ENCODE results near the gene KLHDC7B. TPM values are rescaled to one million over a fixed set of nuclear protein-coding genes. Genes with fewer than 3 reads are reported as not detected.
A peak's percentile ranks its signal among the peaks of the same experiment; 100 is the strongest.

The KLHDC7B gene
- total and polyA plus RNA-seq, 2 of the 13 experiments (the other 11 are each of a cell fraction or from before 2014, with no cell fraction given): 0.11 TPM; not detected in 1

DNA sequence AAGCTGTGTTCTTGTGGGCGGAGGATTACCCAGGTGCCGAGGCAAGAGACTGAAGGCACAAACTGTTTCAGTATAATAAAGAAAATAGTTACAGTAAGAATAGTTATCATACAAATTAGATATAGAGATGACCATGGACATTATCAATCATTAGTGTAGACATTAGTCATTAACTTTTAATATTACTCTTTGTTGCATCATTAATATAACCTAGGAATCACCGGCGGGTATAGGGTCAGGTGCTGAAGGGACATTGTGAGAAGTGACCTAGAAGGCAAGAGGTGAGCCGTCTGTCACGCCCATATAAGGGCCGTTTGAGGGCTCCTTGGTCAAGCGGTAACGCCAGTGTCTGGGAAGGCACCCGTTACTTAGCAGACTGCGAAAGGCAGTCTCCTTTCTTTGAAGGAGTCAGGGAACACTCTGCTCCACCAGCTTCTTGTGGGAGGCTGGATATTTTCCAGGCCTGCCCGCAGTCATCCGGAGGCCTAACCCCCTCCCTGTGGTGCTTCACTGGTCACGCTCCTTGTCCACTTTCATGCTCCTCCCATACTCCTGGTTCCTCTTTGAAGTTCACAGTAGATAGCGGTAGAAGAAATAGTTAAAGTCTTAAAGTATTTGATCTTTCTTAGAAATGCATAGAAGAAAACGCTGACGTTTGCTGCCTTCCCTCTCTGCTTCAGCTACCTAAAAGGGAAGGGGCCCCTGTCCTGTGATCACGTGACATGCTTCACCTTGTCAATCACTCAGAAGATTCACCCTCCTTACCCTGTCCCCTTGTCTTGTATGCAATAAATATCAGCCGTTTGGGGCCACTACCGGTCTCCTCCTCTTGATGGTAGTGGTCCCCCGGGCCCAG, 11.6 kb upstream of the KLHDC7B start (continued):
- TF ChIP-seq, protein P1, sequence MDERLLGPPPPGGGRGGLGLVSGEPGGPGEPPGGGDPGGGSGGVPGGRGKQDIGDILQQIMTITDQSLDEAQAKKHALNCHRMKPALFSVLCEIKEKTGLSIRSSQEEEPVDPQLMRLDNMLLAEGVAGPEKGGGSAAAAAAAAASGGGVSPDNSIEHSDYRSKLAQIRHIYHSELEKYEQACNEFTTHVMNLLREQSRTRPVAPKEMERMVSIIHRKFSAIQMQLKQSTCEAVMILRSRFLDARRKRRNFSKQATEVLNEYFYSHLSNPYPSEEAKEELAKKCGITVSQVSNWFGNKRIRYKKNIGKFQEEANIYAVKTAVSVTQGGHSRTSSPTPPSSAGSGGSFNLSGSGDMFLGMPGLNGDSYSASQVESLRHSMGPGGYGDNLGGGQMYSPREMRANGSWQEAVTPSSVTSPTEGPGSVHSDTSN (CRISPR knock-in tag; IDR thresholded peaks at IDR 0.05): peak; percentile 53

DNA sequence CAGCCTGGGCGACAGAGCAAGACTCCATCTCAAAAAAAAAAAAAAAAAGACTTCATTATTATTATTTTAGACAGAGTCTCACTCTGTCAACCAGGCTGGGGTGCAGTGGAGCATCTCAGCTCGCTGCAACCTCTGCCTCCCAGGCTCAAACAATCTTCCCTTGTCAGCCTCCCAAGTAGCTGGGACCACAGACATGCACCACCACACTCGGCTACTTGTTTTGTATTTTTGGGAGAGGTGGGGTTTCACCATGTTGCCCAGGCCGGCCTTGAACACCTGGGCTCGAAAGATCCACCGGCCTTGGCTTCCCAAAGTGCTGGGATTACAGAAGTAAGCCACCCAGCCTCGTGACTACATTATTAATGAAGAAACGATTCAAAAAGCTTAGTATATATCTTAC, 10.6 kb upstream of the KLHDC7B start:
- ChIA-PET POLR2A (interaction anchor here (1.2 to 5.9 kb wide), 3 partner anchors 10 to 28 kb away, joined by 4 to 34 read pairs (median 13); partner anchors contain the start of genes KLHDC7B, SCO2 and SYCE3), CTCF (ENCODE audit: low intra/inter-chr PET ratio, low total read pairs) (no interaction called here)
- FAIRE-seq (no peak), DNase-seq (ENCODE audit: low spot score) (no peak), ATAC-seq (no peak)
- intact Hi-C loops (cut with micrococcal nuclease; ENCODE audit: unreplicated experiment) (no loop called here), in situ Hi-C loops (cut with HindIII; ENCODE audit: extremely low pct_ligation_motif_present, low pct_unique_long_range_greater_than_20kb) (no loop called here)
- Histone ChIP-seq H3K9me3 (ENCODE audit: low read length) (no peaks in the 10 kb centered on the region), H3K36me3 (replicated peaks in 1 of 2; ENCODE audit: control insufficient read depth in 1 of 2, insufficient read depth in 2 of 2, low read length in 2 of 2) (no peaks in the 10 kb centered on the region), H2AFZ (ENCODE audit: low read length) (no peak overlapping the region), H4K20me1 (ENCODE audit: insufficient read depth, low read length) (no peaks in the 10 kb centered on the region), H3K4me1 (ENCODE audit: insufficient read depth, low read length) (peaks cover 51% of the 10 kb centered on the region), H3K4me3 (replicated peaks in 1 of 3; ENCODE audit: insufficient read depth in 1 of 3, low read depth in 2 of 3, low read length in 3 of 3) (no peak overlapping the region), H3K9ac (ENCODE audit: insufficient read depth, low read depth, low read length) (no peak overlapping the region), H3K27ac (ENCODE audit: extremely low read length, insufficient read depth, low read length) (no peak overlapping the region), H3K4me2 (ENCODE audit: low read depth, low read length) (no peak overlapping the region), H3K79me2 (ENCODE audit: insufficient read depth, low read length) (no peaks in the 10 kb centered on the region), H3K27me3 (ENCODE audit: control insufficient read depth in 1 of 2, insufficient read depth in 2 of 2, low read length in 2 of 2) (peaks cover 0 to 6% of the 10 kb centered on the region in 2 experiments; a peak in 1 of 5 replicates)
- BruUV-seq (replicated peaks): no TSS peak
- 66% methylated on average over 8 of the region's 8 CpGs for WGBS (ENCODE audit: low lambda C conversion rate)
- TF ChIP-seq ZC3H13 (CRISPR knock-in tag; IDR thresholded peaks at IDR 0.05) (no peak), NAIF1 (CRISPR knock-in tag; IDR thresholded peaks at IDR 0.05; ENCODE audit: borderline replicate concordance) (no peak), ZNF615 (CRISPR knock-in tag; IDR thresholded peaks at IDR 0.05; ENCODE audit: borderline replicate concordance) (no peak), JUN (CRISPR knock-in tag; IDR thresholded peaks at IDR 0.05) (no peak), MIXL1 (CRISPR knock-in tag; IDR thresholded peaks at IDR 0.05) (no peak), MEIS1 (CRISPR knock-in tag; IDR thresholded peaks at IDR 0.05; ENCODE audit: borderline replicate concordance) (no peak)
- TF ChIP-seq, protein P2, sequence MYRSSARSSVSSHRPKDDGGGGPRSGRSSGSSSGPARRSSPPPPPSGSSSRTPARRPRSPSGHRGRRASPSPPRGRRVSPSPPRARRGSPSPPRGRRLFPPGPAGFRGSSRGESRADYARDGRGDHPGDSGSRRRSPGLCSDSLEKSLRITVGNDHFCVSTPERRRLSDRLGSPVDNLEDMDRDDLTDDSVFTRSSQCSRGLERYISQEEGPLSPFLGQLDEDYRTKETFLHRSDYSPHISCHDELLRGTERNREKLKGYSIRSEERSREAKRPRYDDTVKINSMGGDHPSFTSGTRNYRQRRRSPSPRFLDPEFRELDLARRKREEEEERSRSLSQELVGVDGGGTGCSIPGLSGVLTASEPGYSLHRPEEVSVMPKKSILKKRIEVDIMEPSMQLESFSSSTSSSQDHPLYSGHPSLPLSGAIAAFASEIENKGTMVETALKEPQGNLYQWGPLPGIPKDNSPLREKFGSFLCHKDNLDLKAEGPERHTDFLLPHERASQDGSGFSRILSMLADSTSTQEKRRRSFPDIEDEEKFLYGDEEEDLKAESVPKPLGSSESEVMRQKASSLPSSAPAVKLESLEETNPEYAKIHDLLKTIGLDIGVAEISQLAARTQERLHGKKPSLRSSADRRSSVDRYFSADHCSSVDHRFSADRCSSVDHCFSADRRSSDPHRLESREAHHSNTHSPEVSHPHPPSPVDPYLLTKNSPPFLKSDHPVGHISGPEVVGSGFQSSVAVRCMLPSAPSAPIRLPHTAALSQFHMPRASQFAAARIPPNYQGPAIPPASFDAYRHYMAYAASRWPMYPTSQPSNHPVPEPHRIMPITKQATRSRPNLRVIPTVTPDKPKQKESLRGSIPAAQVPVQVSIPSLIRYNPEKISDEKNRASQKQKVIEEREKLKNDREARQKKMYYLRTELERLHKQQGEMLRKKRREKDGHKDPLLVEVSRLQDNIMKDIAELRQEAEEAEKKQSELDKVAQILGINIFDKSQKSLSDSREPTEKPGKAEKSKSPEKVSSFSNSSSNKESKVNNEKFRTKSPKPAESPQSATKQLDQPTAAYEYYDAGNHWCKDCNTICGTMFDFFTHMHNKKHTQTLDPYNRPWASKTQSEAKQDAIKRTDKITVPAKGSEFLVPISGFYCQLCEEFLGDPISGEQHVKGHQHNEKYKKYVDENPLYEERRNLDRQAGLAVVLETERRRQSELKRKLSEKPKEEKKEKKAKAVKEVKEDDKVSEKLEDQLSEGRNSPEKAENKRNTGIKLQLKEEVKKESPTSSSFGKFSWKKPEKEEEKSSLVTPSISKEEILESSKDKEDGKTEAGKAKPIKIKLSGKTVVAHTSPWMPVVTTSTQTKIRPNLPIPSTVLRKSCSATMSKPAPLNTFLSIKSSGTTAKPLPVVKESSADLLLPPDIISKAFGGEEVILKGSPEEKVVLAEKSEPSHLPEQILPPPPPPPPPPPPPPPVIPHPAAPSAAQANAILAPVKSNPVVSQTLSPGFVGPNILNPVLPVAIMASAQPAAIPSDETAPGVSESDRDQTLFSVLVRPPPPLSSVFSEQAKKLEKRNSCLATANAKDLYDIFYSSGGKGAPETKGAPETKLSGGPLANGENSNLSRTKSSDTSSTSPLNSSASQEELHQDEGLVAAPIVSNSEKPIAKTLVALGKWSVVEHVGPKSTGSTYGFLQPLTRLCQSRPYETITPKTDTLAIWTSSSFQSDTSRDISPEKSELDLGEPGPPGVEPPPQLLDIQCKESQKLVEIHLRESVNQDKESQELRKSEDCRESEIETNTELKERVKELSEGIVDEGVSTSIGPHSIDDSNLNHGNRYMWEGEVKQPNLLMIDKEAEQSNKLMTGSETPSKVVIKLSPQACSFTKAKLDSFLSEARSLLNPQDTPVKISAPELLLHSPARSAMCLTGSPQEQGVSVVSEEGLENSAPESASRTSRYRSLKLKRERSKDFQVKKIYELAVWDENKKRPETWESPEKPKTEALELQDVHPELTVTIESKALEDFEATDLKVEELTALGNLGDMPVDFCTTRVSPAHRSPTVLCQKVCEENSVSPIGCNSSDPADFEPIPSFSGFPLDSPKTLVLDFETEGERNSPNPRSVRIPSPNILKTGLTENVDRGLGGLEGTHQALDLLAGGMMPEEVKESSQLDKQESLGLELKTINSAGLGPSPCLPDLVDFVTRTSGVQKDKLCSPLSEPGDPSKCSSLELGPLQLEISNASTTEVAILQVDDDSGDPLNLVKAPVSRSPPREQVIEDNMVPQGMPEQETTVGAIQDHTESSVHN (CRISPR knock-in tag; IDR thresholded peaks at IDR 0.05): no peak
- TF ChIP-seq, protein P3, sequence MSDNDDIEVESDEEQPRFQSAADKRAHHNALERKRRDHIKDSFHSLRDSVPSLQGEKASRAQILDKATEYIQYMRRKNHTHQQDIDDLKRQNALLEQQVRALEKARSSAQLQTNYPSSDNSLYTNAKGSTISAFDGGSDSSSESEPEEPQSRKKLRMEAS (IDR thresholded peaks at IDR 0.05): no peak
- TF ChIP-seq, protein P4, sequence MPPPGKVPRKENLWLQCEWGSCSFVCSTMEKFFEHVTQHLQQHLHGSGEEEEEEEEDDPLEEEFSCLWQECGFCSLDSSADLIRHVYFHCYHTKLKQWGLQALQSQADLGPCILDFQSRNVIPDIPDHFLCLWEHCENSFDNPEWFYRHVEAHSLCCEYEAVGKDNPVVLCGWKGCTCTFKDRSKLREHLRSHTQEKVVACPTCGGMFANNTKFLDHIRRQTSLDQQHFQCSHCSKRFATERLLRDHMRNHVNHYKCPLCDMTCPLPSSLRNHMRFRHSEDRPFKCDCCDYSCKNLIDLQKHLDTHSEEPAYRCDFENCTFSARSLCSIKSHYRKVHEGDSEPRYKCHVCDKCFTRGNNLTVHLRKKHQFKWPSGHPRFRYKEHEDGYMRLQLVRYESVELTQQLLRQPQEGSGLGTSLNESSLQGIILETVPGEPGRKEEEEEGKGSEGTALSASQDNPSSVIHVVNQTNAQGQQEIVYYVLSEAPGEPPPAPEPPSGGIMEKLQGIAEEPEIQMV (CRISPR knock-in tag; IDR thresholded peaks at IDR 0.05; ENCODE audit: low read depth): no peak
